LNCaP clone FGC (cell line): ENCODE data around the gene MATK.

Experiments
- DNase-seq: peaks from one replicate; pipeline ENCODE4 v3.0.0-alpha.2; 2011; ENCODE audit warnings: low read depth
- H3K4me3 ChIP-seq: 2 replicates; pipeline ENCODE4 v1.5.1; 2011; ENCODE audit warnings: mild to moderate bottlenecking, low read depth, low read length, control low read depth
- TF ChIP-seq, protein P1 (sequence below): IDR thresholded peaks from 2 replicates; pipeline ENCODE4 v1.5.1; 2012; ENCODE audit warnings: mild to moderate bottlenecking; ENCODE audit not compliant: control insufficient read depth, insufficient read depth; ENCODE audit errors: extremely low read depth

Gene MATK

GRCh38 chr19:3790209-3790734 is 4.1 kb upstream of the MATK start:
- no peak overlapping the region for H3K4me3 ChIP-seq
- TF ChIP-seq, protein P1, sequence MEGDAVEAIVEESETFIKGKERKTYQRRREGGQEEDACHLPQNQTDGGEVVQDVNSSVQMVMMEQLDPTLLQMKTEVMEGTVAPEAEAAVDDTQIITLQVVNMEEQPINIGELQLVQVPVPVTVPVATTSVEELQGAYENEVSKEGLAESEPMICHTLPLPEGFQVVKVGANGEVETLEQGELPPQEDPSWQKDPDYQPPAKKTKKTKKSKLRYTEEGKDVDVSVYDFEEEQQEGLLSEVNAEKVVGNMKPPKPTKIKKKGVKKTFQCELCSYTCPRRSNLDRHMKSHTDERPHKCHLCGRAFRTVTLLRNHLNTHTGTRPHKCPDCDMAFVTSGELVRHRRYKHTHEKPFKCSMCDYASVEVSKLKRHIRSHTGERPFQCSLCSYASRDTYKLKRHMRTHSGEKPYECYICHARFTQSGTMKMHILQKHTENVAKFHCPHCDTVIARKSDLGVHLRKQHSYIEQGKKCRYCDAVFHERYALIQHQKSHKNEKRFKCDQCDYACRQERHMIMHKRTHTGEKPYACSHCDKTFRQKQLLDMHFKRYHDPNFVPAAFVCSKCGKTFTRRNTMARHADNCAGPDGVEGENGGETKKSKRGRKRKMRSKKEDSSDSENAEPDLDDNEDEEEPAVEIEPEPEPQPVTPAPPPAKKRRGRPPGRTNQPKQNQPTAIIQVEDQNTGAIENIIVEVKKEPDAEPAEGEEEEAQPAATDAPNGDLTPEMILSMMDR: no peak
- DNase-seq: no peak

DNA sequence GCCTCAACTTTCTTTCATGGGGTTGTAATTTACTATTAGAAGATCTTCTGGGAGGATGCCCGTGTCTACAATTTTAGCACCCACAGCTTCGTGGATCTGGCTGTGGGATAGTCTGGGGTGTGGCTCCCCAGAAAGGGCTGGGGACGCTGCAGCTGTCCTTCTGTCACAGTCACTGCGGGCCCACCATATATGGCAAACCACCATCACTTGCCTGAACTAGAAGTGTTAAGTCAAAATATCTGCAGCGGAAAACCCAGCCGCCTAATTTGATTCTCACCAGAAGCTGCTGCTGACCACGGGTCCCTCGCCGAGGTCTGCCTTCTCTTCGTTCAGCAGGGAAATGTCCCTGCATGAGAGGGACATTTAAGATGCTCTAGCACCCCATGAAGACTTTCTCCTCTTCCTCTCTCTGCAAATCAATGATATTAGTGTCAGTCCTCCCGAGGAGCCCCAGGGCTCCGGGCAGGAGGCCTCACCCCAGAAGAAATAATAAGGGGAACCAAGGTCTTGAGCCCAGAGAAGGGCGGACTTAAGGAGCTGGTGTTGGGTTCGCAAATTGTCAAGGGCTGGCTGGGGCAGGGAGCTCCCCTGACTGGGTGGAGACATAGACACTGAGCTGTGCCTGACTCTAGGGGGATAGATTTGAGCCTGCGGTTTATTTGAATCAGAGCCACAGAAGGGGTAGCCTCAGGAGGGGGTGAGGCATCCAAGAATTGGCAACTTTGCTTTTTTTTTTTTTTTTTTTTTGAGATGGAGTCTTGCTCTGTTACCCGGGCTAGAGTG is 3.0 kb upstream of the MATK start:
- H3K4me3 ChIP-seq: no peak overlapping the region
- no peak for DNase-seq
- TF ChIP-seq, protein P1: no peak

GRCh38 chr19:3785451-3785937 is 687 bp downstream of the MATK start:
- no peak for DNase-seq
- no peak overlapping the region for H3K4me3 ChIP-seq

GRCh38 chr19:3784607-3785450 is 1.4 kb downstream of the MATK start:
- no peak for DNase-seq
- H3K4me3 ChIP-seq: no peak overlapping the region
- TF ChIP-seq, protein P1: no peak

More at GRCh38 chr19:3785451-3785937, 687 bp downstream of the MATK start:
- TF ChIP-seq, protein P1: no peak

DNA sequence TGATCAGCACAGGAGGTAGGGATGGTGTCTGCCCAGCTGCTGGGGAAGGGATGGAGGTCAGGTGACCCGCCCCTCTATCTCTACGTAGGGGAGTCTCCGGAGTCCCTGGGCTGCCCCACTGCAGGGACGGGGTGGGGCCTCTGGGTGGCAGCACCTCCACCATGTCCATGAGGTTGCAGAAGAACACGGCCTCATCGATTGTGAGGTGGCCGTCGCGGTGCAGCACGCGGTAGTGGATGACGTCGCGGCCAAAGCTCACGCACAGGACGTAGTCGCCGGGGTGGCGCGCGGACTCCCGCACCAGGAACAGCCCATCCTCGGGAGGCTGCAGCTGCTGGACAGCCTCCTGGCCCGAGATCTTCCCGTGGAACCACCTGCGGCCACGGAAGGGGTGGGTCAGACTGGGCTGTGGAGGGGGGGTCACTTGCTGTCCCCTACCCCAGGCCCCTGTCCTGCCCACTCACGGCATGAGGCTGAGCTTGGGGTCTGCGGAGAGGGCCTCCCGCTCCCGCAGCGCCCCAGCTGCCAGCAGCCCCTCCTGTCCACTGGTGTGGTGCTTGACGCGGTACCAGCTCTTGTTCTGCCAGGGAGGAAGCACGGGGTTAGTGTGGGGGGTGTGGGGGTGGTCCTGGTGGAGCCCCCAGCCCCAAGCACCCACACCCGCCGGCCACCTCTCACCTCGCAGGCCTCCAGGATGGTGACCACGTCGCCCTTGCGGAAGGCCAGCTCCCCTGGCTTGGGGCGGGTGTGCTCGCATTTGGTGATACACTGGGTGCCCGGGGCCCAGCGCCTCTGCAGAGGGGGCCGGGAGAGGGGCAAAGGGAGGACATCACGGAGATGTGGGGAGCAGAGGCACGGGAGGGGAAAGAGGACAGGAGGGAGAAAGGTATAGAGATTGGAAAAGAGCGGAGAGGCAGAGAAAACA is 2.3 kb downstream of the MATK start:
- TF ChIP-seq, protein P1: peak; percentile 24; the same call in 1 of the 2 replicates
- no peak overlapping the region for H3K4me3 ChIP-seq
- DNase-seq: no peak

- no peak for DNase-seq
- H3K4me3 ChIP-seq: no peak overlapping the region
- TF ChIP-seq, protein P1: no peak
Measured at GRCh38 chr19:3782903-3783302, 3.3 kb downstream of the MATK start.
